Limb (tissue), 2 donors: ENCODE results near the gene EXD3.

ENCODE experiments used
- DNase-seq, 2 donors: peaks; one replicate each; pipeline ENCODE4 v3.0.0-alpha.2; 2016; ENCODE audit errors: extremely low spot score in 2 of 2

EXD3 gene, protein sequence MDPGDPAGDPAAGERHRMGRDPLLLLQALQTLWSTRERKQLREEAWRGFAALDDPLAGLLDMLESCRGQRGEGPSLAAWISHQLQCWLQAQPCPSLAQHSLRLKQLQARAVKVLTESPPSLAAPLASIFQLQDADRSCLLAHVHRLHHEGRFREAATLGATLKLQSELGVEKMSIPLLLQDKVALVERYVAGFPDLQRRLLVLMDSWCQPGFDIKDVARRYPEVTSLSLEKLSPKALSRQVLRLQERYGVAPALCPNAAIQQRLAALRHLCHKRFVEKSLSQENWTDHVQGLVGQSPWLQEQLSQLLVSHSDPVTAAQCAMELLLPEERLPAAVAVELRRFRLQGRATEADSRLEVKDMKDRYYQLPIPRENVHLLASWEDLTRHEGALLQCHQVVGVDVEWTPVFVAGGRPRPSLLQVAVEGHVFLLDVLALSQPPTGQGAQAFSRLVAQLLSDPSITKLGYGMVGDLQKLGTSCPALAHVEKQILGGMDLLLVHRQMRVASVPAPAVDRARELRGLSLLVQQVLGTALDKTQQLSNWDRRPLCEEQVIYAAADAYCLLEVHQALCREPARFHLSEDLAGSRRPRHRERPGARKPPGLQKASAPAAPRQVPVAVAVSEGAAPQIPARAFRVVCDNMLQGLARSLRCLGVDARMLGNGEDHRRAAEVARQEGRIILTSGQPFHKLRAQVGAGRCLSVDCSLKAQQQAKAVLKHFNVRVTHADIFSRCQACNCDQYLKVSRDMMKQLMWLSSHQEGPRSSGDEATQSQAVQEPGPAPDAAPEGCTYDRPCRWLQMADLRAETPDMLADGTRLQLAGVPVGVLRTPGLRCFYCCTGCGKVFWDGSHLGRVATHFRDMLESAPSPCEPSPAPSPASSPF

DNA sequence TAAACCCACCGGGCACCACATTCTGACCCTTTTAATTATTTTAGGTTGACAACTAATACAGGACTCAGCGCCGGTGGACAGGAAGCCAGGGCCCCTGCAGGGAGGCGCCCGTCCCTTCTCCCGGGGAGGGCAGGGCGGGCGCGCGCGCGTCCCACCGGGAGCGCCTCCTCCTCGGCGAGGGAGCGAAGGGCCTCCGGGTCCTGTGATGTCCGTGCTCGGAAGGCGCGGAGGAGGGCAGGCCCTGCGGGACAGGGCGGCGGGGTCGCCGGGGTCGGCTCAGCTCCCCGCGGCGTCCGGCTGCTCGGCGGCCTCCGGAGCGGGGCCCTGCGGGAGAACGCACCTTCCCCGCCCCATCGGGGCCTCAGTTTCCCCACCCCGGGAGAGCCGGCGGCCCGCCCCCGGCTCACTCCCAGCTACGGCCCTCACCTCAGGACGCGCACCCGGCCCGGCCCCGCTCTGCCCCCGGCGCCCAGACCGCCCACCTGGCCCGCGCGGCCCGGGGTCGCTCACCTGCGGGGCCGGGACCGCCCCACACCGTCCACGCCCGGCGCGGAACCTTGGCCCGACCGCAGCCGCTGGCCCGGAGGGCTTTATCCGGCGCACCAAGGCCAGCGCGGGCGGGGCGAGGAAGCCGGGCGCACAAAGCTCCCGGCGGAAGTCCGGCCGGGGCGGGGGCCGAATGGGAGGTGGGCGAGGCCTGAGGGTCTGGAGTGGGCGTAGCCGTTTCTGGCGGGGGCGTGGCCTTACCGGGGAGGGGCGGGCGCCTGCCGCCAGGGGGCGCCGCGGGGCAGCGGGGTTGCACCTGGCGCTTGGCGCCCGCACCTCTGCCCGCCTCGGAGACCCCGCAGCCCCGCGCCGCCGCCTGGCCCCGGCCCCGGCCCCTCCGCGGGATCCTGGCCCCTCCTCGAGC is at the start of gene EXD3, which contains the start of gene NOXA1:
Gene EXD3, minus strand, starts transcription at position 559 of the 910 bp plus-strand sequence. CDS start 27,805 bp downstream, outside the sequence.
Gene NOXA1, plus strand, starts transcription at position 790 of the 910 bp plus-strand sequence. CDS start 137 bp downstream, outside the sequence.
- DNase-seq: peak; percentile 87 to 94

DNA sequence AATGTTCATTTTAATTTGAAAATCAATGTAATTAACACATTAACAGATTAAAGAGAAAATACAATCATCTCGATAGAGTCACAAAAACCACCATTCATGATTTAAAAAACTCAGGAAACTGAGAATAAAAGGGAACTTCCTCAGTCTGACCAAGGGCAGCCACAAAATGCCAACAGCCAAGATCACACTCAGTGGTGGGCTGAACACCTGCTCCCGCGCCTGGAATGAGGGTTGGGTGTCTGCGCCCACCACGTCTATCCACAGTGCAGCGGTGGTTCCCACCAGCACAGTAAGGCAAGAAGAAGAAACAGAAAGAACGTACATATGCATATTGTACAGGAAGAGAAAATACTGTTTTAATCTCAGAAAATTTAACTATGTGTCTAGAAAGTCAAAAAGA is 47.8 kb upstream of the EXD3 start:
- no peak for DNase-seq

- no peak for DNase-seq
These were observed 44.9 kb upstream of the EXD3 start for GRCh38 chr9:137467896-137468295.

- DNase-seq: no peak
These were observed 44.2 kb upstream of the EXD3 start for GRCh38 chr9:137467161-137467581.

DNA sequence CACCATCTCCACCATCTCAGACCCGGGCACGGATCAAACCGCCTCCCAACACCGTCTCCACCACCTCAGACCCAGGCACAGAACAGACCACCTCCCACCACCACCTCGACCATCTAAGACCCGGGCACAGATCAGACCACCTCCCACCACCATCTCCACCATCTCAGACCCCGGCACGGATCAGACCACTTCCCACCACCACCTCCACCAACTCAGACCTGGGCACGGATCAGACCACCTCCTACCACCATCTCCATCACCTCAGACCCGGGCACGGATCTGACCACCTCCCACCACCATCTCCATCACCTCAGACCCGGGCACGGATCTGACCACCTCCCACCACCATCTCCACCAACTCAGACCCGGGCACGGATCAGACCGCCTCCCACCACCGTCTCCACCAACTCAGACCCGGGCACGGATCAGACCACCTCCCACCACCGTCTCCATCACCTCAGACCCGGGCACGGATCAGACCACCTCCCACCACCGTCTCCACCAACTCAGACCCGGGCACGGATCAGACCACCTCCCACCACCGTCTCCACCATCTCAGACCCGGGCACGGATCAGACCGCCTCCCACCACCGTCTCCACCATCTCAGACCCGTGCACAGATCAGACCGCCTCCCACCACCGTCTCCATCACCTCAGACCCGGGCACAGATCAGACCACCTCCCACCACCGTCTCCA is 43.6 kb upstream of the EXD3 start:
- DNase-seq: peak in 1 of 2 donors; percentile 21

DNA sequence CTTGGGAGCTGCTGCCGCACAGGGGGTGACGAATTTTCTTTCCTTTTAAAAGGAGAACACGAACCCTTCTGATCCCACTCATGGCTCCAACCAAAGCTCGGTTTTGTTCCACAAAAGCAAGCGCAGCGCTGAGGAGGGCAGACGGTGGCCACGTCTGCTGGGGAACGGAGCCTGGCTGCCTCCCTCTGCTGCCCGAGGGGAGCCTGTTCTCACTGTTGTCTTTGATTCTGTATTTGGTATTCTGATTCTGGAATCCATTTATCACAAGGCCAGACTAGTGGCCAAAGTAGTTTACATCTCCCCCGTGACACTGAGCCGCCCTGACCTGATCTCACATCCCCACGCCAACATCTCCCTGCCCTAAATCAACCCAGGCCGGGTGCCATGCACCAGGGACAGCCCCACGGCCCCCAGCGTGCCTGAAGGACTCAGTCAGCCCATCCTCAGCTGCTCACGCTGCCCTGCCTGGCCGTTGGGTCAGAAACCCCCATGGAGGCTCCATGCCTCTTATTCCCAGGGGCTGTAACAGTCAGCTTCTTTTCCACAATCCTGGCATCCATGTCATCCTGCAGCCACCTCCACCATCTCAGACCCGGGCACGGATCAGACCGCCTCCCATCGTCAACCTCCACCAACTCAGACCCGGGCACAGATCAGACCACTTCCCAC is 42.9 kb upstream of the EXD3 start:
- no peak for DNase-seq

GRCh38 chr9:137465000-137465719 is 42.2 kb upstream of the EXD3 start:
- DNase-seq: peak in 1 of 2 donors; percentile 24

- DNase-seq: peak in 1 of 2 donors; percentile 25
These were observed 41.5 kb upstream of the EXD3 start for GRCh38 chr9:137464291-137464999.

- DNase-seq: no peak
These were observed 40.9 kb upstream of the EXD3 start for GRCh38 chr9:137463931-137464290.

GRCh38 chr9:137462986-137463930 is 40.3 kb upstream of the EXD3 start:
- DNase-seq: peak in 1 of 2 donors; percentile 33

DNA sequence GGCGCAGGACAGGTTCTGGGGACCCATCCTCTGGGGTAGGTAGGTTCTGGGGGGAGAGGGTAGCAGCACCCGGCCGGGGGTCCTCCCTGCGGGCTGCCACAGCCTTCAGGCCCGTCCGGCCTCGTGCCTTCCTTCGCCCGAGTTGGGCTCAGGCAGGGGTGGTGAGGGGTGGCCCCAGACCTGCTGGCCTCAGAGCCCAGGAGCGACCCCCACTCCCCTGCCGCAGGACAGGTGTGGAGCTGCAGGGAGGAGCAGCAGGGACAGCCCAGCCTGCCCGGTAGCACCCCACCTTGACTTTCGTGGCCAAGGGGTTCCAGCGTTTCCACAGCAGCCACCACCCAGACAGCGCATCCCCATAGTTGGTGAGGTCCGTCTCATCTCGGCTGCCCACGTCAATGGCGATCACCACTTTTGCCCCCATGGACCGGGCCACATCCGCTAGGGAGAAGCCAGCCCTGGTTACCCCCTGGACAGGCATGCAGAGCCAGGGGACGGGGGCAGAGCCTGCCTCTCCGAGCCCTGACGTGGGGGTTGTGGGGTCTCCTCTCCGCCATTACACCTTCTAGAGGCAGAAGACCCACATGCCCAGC is 39.5 kb upstream of the EXD3 start:
- peak in 1 of 2 donors; percentile 27 for DNase-seq

GRCh38 chr9:137461663-137462395 is 38.9 kb upstream of the EXD3 start:
- peak in 1 of 2 donors; percentile 54 for DNase-seq

DNA sequence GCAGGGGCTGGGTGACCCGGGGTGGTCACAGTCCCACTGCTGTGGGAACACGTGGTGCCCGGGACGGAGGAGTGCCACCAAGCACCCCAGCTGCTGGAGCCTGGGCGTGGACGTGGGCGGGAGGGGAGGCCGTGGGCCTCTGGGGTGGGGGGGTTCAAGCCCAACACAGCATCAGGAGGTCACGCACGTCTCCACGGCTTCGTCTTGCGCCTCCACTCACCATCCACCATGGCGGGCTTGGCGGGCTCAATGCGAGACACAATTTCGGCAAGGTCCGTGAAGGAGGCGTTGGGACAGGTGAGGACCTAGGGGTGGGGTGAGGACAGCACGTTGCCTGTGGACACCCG is 38.3 kb upstream of the EXD3 start:
- DNase-seq: no peak

DNA sequence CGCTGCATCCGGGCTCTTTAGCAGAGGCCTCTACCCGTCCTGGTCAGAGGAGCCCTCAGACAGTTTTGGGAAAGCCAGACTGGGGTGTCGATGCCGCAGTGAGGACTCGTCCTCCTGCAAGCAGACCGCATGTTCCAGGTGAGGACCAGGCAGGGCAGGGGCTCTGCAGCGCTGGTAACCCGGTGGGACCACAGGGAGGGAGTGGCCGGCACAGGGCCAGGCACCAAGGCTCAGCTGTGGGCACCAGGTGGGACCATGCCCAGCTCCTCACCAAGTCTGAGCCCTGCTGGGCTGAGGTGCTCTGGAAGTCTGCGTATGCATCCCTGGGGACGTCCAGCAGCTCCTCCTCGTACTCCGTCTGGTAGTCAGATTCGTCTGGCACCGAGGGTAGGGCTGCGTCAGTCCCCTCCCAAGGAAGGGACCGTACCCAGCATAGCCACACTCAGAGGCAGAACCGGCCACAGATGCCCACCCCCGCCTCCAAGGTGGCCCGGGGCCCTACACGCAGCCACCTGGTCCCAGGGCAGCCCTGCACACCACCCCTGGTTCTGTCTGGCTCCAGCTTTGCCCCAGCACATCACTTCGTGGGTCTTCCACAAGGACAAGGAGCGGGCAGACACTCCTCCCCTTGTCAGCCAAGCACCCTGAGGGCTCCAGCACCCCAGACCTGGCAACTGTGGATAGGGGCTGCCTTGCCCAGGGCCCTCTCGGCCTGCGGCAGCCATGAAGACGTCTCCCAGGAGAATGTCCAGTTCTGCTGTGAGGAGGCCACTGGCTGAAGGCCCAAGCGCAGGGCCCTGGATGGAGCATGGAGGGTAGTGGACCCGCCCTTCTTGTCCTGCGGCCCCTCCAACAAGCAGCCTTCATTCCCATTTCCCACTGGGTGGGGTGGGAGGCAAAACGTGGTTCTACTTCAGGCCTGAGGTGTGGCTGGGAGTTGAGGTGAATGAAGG is 37.7 kb upstream of the EXD3 start:
- peak in 1 of 2 donors; percentile 41 for DNase-seq

DNA sequence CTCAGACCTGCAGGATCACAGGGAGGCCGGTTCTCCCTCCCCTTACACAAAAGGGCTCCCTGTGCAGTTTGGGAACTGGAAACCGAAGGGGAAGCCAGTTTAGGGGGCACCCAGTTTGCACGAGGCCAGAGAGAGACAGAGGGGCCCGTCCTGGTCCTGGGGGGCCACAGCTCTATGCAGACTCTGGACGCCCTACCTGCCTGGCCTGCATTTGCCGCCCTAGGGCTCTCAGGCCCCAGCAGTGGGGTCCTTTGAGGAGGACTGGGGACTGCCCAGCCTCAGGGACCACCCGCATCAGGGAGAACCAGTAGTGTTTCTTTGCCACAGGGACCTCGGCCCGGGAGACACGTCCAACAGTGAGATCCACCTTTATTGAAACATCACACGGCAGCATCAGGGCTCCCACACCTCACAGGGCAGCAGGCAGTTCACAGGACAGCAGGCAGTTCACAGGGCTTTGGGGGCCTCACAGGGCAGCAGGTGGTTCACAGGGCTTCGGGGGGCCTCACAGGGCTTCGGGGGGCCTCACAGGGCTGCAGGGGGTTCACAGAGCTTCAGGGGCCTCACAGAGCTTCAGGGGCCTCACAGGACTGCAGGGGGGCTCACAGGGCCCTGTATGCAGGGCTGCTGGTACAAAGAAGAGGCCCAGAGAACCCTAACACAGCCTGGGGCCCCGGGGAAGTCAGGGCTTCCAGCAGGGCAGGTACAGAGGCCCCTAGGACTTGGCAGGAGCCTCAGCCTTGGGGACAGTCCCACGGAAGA is 36.8 kb upstream of the EXD3 start:
- DNase-seq: no peak
